ENCODE data around the gene FOXD2.
A peak's percentile ranks its signal among the peaks of the same experiment; 100 is the strongest.

FOXD2 gene

DNA sequence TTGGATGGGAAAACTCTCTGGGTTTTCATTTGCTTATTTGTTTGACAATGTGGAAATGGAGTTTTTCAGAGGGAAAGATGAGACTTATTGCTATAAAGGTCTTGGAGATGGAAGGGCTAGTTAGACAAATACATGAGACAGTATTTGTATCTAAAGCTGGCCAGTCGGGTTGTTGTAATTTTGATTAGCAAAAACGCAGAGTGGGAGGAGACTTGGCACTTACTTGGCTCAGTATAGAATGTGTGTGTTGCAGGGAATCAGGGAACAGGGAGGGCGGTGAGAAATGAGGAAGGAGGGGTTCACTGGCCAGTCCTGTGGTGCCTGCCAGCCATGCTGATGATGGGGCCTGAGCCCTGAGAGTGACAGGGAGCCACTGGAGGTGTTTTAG lies 27.8 kb upstream of the FOXD2 start:
- no CpG with 5 or more reads among the region's 3 CpGs for WGBS (ENCODE audit: extremely low coverage, insufficient coverage, insufficient read length)
- H4K91ac ChIP-seq (ENCODE audit: low read depth, low read length) = peak overlapping the region; percentile 49

DNA sequence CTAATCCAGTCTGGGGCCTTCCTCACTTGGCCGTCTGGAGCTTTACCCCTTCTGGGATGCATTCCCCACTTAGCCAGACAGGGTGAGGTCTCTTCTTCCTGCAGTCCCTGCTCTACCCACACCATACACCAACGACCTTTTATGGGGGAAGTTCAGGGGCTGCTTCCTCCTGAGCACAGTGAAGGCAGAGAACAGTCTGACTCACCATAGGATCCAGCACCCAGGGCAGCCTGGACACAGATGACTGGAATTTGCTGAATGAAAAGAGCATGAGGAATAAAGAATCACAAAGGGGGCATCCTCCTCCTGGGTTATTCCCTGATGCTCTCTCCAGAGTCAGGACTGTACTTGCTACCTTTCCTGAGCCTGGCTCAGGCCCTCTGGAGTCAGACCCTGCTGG lies 26.4 kb upstream of the FOXD2 start:
- peak overlapping the region; percentile 24 for H2AK5ac ChIP-seq (ENCODE audit: low read length)
- H3K4me3 ChIP-seq (ENCODE audit: low read depth, low read length) = no peak overlapping the region
- H3K4me1 ChIP-seq (ENCODE audit: control insufficient read depth in 1 of 2, insufficient read depth in 2 of 2, low read length in 2 of 2) = peaks cover 41 to 48% of the 10 kb centered on the region in 2 experiments
- no peaks in the 10 kb centered on the region for H3K36me3 ChIP-seq (ENCODE audit: control insufficient read depth in 1 of 2, insufficient read depth in 2 of 2, low read length in 2 of 2)
- H3K9ac ChIP-seq (ENCODE audit: low read length) = no peak overlapping the region
- peak overlapping the region; percentile 24 for H2BK5ac ChIP-seq (ENCODE audit: low read depth, low read length, poor library complexity)
- peaks cover 12% of the 10 kb centered on the region for H3K79me1 ChIP-seq (ENCODE audit: low read length)
- no peaks in the 10 kb centered on the region for H3K9me3 ChIP-seq (ENCODE audit: insufficient read depth, low read depth, low read length)
- peak overlapping the region; percentile 75 for H2BK12ac ChIP-seq (ENCODE audit: low read length)
- H2BK120ac ChIP-seq (ENCODE audit: insufficient read depth, low read length, poor library complexity) = peak overlapping the region; percentile 54
- no peak for DNase-seq
- peak overlapping the region; percentile 68 for H4K91ac ChIP-seq (ENCODE audit: low read depth, low read length)
- peak overlapping the region; percentile 65 for H3K14ac ChIP-seq (ENCODE audit: low read length)
- H2AFZ ChIP-seq (ENCODE audit: insufficient read depth, low read length, poor library complexity) = no peak overlapping the region
- H3K23ac ChIP-seq (ENCODE audit: low read length) = no peak overlapping the region
- H3K4ac ChIP-seq (ENCODE audit: low read depth, low read length) = no peak overlapping the region
- H3K79me2 ChIP-seq (ENCODE audit: control insufficient read depth, insufficient read depth, low read length, poor library complexity) = no peaks in the 10 kb centered on the region
- peaks cover 8% of the 10 kb centered on the region for H3K27me3 ChIP-seq (ENCODE audit: insufficient read depth, low read length)
- WGBS (ENCODE audit: extremely low coverage, insufficient coverage, insufficient read length) = no CpG with 5 or more reads among the region's 2 CpGs
- H3K4me2 ChIP-seq (ENCODE audit: low read length) = no peak overlapping the region
- peak overlapping the region; percentile 9 for H3K27ac ChIP-seq (ENCODE audit: low read depth, low read length)
- peak overlapping the region; percentile 21 for H4K8ac ChIP-seq (ENCODE audit: low read depth, low read length)
- H4K12ac ChIP-seq (ENCODE audit: low read depth, low read length) = no peak overlapping the region
- H3K18ac ChIP-seq (ENCODE audit: low read length) = no peak overlapping the region

More for the DNA sequence above, 27.8 kb upstream of the FOXD2 start:
- no peaks in the 10 kb centered on the region for H3K27me3 ChIP-seq (ENCODE audit: insufficient read depth, low read length)
- H3K18ac ChIP-seq (ENCODE audit: low read length) = peak overlapping the region; percentile 47
- H3K9ac ChIP-seq (ENCODE audit: low read length) = no peak overlapping the region
- H3K79me1 ChIP-seq (ENCODE audit: low read length) = peaks cover 12% of the 10 kb centered on the region
- peak overlapping the region; percentile 56 for H3K27ac ChIP-seq (ENCODE audit: low read depth, low read length)
- H3K4me2 ChIP-seq (ENCODE audit: low read length) = no peak overlapping the region
- peak overlapping the region; percentile 69 for H2BK120ac ChIP-seq (ENCODE audit: insufficient read depth, low read length, poor library complexity)
- H3K79me2 ChIP-seq (ENCODE audit: control insufficient read depth, insufficient read depth, low read length, poor library complexity) = no peaks in the 10 kb centered on the region
- peaks cover 40 to 47% of the 10 kb centered on the region in 2 experiments for H3K4me1 ChIP-seq (ENCODE audit: control insufficient read depth in 1 of 2, insufficient read depth in 2 of 2, low read length in 2 of 2)
- no peaks in the 10 kb centered on the region for H3K36me3 ChIP-seq (ENCODE audit: control insufficient read depth in 1 of 2, insufficient read depth in 2 of 2, low read length in 2 of 2)
- no peak overlapping the region for H3K4me3 ChIP-seq (ENCODE audit: low read depth, low read length)
- no peak for DNase-seq
- no peak overlapping the region for H4K12ac ChIP-seq (ENCODE audit: low read depth, low read length)
- peak overlapping the region; percentile 74 for H2AK5ac ChIP-seq (ENCODE audit: low read length)
- H3K4ac ChIP-seq (ENCODE audit: low read depth, low read length) = no peak overlapping the region
- H3K23ac ChIP-seq (ENCODE audit: low read length) = no peak overlapping the region
- H4K8ac ChIP-seq (ENCODE audit: low read depth, low read length) = no peak overlapping the region
- H3K9me3 ChIP-seq (ENCODE audit: insufficient read depth, low read depth, low read length) = no peaks in the 10 kb centered on the region
- H2BK12ac ChIP-seq (ENCODE audit: low read length) = peak overlapping the region; percentile 84
- H2AFZ ChIP-seq (ENCODE audit: insufficient read depth, low read length, poor library complexity) = no peak overlapping the region
- peak overlapping the region; percentile 25 for H3K14ac ChIP-seq (ENCODE audit: low read length)
- H2BK5ac ChIP-seq (ENCODE audit: low read depth, low read length, poor library complexity) = peak overlapping the region; percentile 10

DNA sequence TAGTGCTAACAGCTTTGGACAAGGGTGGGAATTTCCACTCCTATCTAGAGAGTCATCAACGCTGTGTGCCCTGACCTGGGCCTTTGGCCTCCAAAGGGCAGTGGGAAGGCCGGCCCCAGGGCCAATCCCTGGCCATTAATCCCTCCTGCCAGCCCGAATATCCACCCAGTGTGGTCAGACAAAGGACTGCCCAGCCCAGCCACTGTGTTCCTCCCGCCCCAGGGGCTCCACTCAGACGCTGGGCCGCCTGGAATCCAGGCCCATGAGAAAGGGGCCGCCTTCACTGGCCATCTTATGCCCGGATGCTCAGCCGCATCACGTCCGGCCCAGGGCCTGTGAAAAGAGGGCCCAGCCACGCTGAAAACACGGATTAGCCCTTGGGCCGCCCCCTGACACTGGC lies 25.4 kb upstream of the FOXD2 start:
- Histone ChIP-seq H2AK5ac (ENCODE audit: low read length) (no peak overlapping the region), H3K18ac (ENCODE audit: low read length) (no peak overlapping the region), H3K79me2 (ENCODE audit: control insufficient read depth, insufficient read depth, low read length, poor library complexity) (no peaks in the 10 kb centered on the region), H3K27ac (ENCODE audit: low read depth, low read length) (peak overlapping the region; percentile 33), H3K4ac (ENCODE audit: low read depth, low read length) (no peak overlapping the region), H3K4me3 (ENCODE audit: low read depth, low read length) (no peak overlapping the region), H3K4me2 (ENCODE audit: low read length) (no peak overlapping the region), H2BK120ac (ENCODE audit: insufficient read depth, low read length, poor library complexity) (no peak overlapping the region), H2AFZ (ENCODE audit: insufficient read depth, low read length, poor library complexity) (no peak overlapping the region), H3K27me3 (ENCODE audit: insufficient read depth, low read length) (peaks cover 18% of the 10 kb centered on the region), H3K9ac (ENCODE audit: low read length) (no peak overlapping the region), H3K23ac (ENCODE audit: low read length) (no peak overlapping the region), H2BK12ac (ENCODE audit: low read length) (peak overlapping the region; percentile 21), H4K8ac (ENCODE audit: low read depth, low read length) (peak overlapping the region; percentile 10), H3K79me1 (ENCODE audit: low read length) (peaks cover 12% of the 10 kb centered on the region), H3K9me3 (ENCODE audit: insufficient read depth, low read depth, low read length) (no peaks in the 10 kb centered on the region), H3K14ac (ENCODE audit: low read length) (peak overlapping the region; percentile 18), H4K12ac (ENCODE audit: low read depth, low read length) (no peak overlapping the region), H3K36me3 (ENCODE audit: control insufficient read depth in 1 of 2, insufficient read depth in 2 of 2, low read length in 2 of 2) (no peaks in the 10 kb centered on the region), H3K4me1 (ENCODE audit: control insufficient read depth in 1 of 2, insufficient read depth in 2 of 2, low read length in 2 of 2) (peaks cover 42 to 54% of the 10 kb centered on the region in 2 experiments), H2BK5ac (ENCODE audit: low read depth, low read length, poor library complexity) (peak overlapping the region; percentile 15), H4K91ac (ENCODE audit: low read depth, low read length) (no peak overlapping the region)
- DNase-seq = no peak
- WGBS (ENCODE audit: extremely low coverage, insufficient coverage, insufficient read length) = no CpG with 5 or more reads among the region's 14 CpGs

DNA sequence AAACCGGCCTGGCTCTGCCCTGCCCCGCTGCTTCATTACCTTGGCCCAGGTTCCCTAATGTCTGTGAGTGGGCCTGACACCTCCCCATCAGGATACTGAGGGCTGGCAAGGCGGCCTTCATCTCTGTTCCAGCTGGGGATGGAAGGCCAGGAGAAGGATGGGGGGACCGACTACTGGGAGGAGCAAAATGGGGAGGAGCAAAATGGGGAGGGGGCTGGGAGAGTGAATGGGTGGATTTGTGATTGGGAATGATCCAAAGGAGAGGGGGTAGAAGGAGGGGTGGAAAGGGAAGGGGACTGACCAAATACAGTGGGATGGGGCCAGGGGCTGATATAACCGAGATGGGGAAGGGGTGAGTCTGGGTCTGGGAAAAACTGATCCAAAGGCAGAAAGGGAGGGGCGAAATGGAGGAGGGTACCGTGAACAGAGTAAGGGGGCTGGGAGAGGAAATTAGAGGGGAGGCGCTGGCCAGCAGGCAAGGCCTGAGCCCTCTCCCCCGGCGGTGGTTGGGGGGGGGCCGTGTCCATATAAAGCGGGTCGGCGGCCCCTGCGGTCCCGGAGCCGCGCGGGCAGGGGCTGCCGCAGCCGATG lies 22.0 kb upstream of the FOXD2 start, which contains the start of gene FOXE3:
TSS of gene FOXE3 (plus strand) at position 558 of the 591 bp plus-strand sequence. CDS start at position 589, 31 bp downstream.
- Histone ChIP-seq H3K14ac (ENCODE audit: low read length) (no peak within 1 kb of the TSS), H3K9ac (ENCODE audit: low read length) (no peak within 1 kb of the TSS), H3K4me3 (ENCODE audit: low read depth, low read length) (peak within 1 kb of the TSS; percentile 56), H4K12ac (ENCODE audit: low read depth, low read length) (no peak within 1 kb of the TSS), H4K8ac (ENCODE audit: low read depth, low read length) (no peak within 1 kb of the TSS), H2BK5ac (ENCODE audit: low read depth, low read length, poor library complexity) (no peak within 1 kb of the TSS), H3K4me2 (ENCODE audit: low read length) (peak within 1 kb of the TSS; percentile 65), H2BK120ac (ENCODE audit: insufficient read depth, low read length, poor library complexity) (no peak within 1 kb of the TSS), H3K4ac (ENCODE audit: low read depth, low read length) (no peak within 1 kb of the TSS), H3K36me3 (ENCODE audit: control insufficient read depth in 1 of 2, insufficient read depth in 2 of 2, low read length in 2 of 2) (no peaks in the 10 kb centered on the region), H3K4me1 (ENCODE audit: control insufficient read depth in 1 of 2, insufficient read depth in 2 of 2, low read length in 2 of 2) (peaks cover 22 to 31% of the 10 kb centered on the region in 2 experiments), H2AFZ (ENCODE audit: insufficient read depth, low read length, poor library complexity) (peak within 1 kb of the TSS; percentile 42), H3K18ac (ENCODE audit: low read length) (no peak within 1 kb of the TSS), H3K27me3 (ENCODE audit: insufficient read depth, low read length) (peaks cover 34% of the 10 kb centered on the region), H2BK12ac (ENCODE audit: low read length) (no peak within 1 kb of the TSS), H4K91ac (ENCODE audit: low read depth, low read length) (no peak within 1 kb of the TSS), H3K27ac (ENCODE audit: low read depth, low read length) (no peak within 1 kb of the TSS), H2AK5ac (ENCODE audit: low read length) (no peak within 1 kb of the TSS), H3K9me3 (ENCODE audit: insufficient read depth, low read depth, low read length) (peaks cover 3% of the 10 kb centered on the region), H3K79me1 (ENCODE audit: low read length) (peaks cover 3% of the 10 kb centered on the region), H3K23ac (ENCODE audit: low read length) (no peak within 1 kb of the TSS), H3K79me2 (ENCODE audit: control insufficient read depth, insufficient read depth, low read length, poor library complexity) (no peaks in the 10 kb centered on the region)
- WGBS (ENCODE audit: extremely low coverage, insufficient coverage, insufficient read length) = no CpG with 5 or more reads among the region's 21 CpGs
- no peak for DNase-seq

Measured in trophoblast cell (in vitro differentiated cells and primary cell).